T-helper 1 cell treated with Interleukin-12 subunit alpha and Interleukin-12 subunit beta and Interleukin-4 antibody, amounts not matched to agents 30 μg/mL and 1 μg/mL, for 36 hours (primary cell): ENCODE measurements around the gene VASN.

ENCODE experiments used
- H3K27ac Mint-ChIP-seq: one replicate; pipeline ENCODE4 v1.8.0; 2021; ENCODE audit warnings: mild to moderate bottlenecking, mixed read lengths
- H3K27me3 Mint-ChIP-seq: one replicate; pipeline ENCODE4 v1.8.0; 2021; ENCODE audit warnings: low read depth, mixed read lengths
- H3K36me3 Mint-ChIP-seq: one replicate; pipeline ENCODE4 v1.8.0; 2021; ENCODE audit warnings: low read depth, mixed read lengths
- H3K4me1 Mint-ChIP-seq: one replicate; pipeline ENCODE4 v1.8.0; 2021; ENCODE audit warnings: low read depth, mixed read lengths
- H3K4me3 Mint-ChIP-seq: one replicate; pipeline ENCODE4 v1.8.0; 2021; ENCODE audit warnings: mild to moderate bottlenecking, moderate library complexity, mixed read lengths
- H3K9me3 Mint-ChIP-seq: one replicate; pipeline ENCODE4 v1.8.0; 2021; ENCODE audit warnings: mixed read lengths

Gene VASN

DNA sequence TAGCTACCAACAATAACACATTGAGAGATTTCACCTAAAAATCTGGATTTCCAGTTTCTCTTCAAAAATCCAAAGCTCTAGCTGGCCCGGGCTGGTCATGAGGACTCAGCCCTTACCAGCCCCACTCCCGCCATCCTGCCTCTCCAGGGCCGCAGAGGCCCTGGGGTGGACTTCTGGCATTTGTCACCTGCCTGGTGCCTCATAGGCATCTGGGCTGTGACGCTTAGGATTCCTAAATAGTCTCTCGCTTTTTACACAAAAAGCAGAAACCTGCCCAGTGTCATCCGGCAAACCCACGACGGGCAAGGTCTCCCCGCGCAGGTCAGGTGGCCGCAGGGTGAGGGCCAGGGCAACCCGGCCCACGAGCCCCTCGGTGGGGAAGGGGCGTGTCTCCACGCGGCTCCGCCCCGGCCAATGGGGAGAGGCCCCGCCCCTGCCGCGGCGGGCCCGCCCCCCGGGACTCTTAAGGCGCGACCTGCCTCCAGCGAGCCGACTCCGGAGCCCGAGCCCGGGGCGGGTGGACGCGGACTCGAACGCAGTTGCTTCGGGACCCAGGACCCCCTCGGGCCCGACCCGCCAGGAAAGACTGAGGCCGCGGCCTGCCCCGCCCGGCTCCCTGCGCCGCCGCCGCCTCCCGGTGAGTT lies at the start of gene VASN:
Gene VASN (plus strand): TSS at position 492 of the 644 bp plus-strand sequence. CDS start 9,030 bp downstream, outside the sequence.
- Mint-ChIP-seq H3K4me3 (peak within 1 kb of the TSS; percentile 34), H3K9me3 (no peaks in the 10 kb centered on the region), H3K36me3 (no peaks in the 10 kb centered on the region), H3K4me1 (peaks cover 4% of the 10 kb centered on the region), H3K27me3 (no peaks in the 10 kb centered on the region), H3K27ac (no peak within 1 kb of the TSS)

DNA sequence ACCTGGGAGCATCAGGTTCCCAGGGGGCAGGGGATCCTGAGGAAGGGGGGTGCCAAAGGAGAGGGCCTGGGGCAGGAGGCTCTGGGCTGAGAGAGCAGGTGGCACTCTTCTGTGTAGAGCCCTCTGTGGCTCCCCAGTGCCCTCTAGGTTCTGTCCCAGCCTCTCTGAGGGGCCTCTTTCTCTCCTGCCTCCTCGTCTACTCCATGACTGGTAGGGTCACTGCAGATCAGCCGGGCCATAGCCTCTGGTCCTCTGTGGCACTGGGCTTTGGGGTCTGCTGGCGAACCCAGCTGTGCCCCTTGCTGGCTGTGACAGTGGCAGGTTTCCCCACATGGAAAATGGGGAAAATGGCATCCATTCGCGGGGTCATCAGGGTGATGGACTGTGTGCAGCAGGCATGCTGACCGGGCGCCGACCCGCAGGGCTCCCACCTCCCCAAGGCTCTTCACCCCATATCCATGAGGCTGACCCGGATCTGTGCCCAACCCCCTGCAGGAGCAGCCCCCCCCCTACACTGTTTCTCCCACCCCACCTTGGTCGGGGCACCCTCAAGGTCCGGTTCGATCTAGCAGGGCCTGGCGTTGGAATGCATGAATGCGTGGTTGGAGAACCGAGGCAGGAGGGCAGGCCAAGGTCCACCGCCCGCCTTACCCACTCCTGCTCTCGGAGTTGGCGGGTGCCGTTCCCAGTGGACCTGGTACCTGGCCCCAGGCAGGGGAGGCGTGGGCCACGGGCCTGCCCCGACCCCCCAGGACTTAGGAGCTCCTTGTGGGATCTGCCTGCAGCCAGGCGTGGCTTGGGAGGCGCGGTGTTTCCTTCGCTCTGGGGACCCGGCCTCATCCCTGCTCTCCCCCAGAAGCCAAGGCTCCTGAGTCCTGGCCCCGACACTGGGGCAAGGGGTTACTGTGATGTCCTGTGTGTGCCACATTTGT lies 49.3 kb upstream of the VASN start:
- H3K4me1 Mint-ChIP-seq, result peaks cover 6% of the 10 kb centered on the region
- no peaks in the 10 kb centered on the region for H3K9me3 Mint-ChIP-seq
- H3K4me3 Mint-ChIP-seq, result no peak overlapping the region
- H3K27me3 Mint-ChIP-seq, result peaks cover 9% of the 10 kb centered on the region
- no peak overlapping the region for H3K27ac Mint-ChIP-seq
- H3K36me3 Mint-ChIP-seq, result no peaks in the 10 kb centered on the region

DNA sequence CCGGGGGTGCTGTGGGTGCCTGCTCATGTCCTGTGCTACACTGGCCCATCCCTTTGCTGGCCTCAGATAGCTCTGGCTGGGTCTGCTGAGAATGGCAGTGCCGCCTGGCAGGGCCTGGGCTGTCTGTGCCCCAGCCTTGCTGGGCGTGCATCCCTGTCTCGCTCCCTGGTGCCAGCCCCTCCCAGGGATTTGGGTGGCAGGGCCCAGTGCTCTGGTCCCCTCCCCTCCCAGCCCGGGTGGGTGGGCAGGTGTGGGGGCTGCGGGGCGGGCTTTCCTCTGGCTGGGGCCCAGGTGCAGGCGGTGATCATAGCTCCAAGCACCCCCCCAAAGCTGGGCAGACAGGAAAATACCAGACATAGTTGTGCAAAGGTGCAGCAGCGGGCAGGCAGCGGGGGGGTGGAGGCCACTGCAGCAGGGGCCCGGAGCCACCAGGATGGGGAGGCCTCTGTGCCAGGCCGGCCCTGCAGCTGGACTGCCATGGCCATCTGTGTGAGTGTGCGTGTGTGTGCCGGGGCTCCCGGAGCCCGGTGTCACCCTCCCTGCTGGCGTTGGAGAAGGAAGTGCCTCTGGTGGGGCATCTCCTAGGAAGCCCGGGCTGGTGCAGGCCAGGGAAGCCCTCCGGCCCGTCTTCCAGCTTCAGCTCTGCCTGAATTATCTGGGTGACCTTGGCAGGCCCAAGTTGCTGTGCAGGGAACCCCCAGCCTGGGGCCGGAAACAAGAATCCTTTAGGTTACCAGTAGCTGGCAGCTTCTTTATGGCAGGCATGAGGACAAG lies 48.4 kb upstream of the VASN start:
- peaks cover 13% of the 10 kb centered on the region for H3K27me3 Mint-ChIP-seq
- no peak overlapping the region for H3K4me3 Mint-ChIP-seq
- no peak overlapping the region for H3K27ac Mint-ChIP-seq
- no peaks in the 10 kb centered on the region for H3K36me3 Mint-ChIP-seq
- no peaks in the 10 kb centered on the region for H3K9me3 Mint-ChIP-seq
- H3K4me1 Mint-ChIP-seq, result peaks cover 6% of the 10 kb centered on the region

DNA sequence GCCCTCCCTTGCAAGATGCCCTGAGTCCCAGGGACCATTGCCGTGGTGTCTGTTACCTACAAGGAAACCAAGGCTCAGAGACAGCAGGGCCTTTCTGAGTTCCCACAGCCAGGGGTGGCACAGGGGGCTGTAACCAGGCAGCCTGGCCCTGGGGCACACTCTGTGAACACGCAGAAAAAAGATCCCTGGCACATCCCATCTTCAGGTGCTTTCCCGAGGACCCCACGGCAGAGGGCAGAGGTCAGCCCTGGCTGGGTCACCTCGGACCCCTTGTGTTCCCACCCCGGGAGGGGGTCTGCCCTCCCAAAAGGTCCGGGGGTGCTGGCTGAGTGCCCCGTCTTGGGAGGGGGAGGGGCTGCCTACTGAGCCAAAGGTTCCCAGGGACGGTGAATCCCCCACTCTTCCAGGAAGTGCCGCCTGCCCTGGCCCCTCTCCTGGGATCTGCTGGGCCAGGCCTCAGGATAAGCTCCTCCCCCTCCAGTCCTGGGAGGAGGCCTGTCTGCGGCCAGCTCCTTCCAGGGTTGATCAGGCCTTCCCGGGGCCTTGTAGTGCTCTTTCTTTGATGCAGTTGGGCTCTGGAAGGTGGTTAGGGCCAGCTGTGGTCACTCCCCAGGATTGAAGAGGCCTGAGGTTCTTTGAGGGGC lies 47.7 kb upstream of the VASN start:
- H3K4me3 Mint-ChIP-seq, result no peak overlapping the region
- H3K27ac Mint-ChIP-seq, result no peak overlapping the region
- H3K36me3 Mint-ChIP-seq, result no peaks in the 10 kb centered on the region
- H3K4me1 Mint-ChIP-seq, result peaks cover 6% of the 10 kb centered on the region
- H3K27me3 Mint-ChIP-seq, result peaks cover 15% of the 10 kb centered on the region
- no peaks in the 10 kb centered on the region for H3K9me3 Mint-ChIP-seq

DNA sequence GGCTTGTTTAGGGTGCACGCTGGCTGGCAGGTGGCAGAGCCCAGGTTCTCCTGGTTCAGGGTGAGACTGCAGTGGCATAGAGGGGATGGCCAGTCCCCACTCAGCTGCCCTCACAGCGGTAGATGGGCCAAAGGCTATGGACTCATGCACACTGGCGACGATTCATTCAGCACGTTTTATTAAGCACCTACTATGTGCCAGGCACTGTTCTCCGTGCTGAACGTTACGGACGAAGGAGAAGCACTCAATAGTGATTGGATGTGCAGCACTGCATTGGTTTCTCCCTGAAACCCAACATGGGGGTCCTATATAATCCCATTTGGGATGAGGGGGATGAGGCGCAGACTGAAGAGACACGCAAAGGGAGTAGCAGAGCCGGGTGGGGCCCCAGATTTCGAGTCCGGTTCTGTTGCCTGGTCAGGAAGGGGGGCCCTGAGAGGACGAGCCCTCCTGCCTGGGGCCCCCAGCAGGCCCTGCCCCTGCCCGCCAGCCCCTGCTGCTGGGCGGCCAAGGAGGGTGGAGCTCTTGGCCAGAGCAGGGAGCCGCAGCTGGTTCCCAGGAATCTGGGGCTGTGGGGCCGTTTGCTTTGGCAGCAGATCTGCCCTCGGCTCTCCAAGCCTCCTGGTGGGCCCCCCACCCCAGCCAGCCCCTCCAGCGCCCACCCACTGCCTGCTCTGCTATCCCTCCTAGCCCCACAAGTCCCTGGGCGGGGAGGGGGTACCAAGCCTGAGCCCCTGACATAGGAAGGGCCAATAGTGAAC lies 47.0 kb upstream of the VASN start:
- no peak overlapping the region for H3K27ac Mint-ChIP-seq
- H3K27me3 Mint-ChIP-seq, result peaks cover 15% of the 10 kb centered on the region
- no peaks in the 10 kb centered on the region for H3K9me3 Mint-ChIP-seq
- H3K4me3 Mint-ChIP-seq, result no peak overlapping the region
- H3K36me3 Mint-ChIP-seq, result no peaks in the 10 kb centered on the region
- H3K4me1 Mint-ChIP-seq, result no peaks in the 10 kb centered on the region

DNA sequence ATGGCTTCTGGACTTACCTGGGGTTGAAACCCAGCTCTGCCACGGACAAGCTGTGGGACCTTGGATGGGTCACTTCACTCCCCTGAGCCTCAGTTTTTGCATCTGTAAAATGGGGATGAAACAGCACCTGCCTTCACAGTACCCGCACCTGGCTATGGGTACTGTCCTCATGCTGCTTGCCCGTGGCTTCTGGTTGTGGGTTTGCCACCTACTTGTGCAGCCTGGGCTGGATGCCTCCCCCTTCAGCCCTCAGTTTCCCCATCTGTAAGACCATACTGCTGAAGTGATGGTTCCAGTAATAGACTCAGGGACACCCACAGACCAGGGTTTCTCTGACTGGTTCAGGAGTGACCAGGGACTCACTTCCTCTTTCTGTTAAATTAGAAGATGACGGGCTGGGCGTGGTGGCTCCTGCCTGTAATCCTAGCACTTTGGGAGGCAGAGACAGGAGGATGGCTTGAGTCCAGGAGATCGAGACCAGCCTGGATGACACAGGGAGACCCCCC lies 46.3 kb upstream of the VASN start:
- H3K4me3 Mint-ChIP-seq, result no peak overlapping the region
- no peak overlapping the region for H3K27ac Mint-ChIP-seq
- H3K36me3 Mint-ChIP-seq, result no peaks in the 10 kb centered on the region
- no peaks in the 10 kb centered on the region for H3K9me3 Mint-ChIP-seq
- no peaks in the 10 kb centered on the region for H3K4me1 Mint-ChIP-seq
- H3K27me3 Mint-ChIP-seq, result peaks cover 15% of the 10 kb centered on the region

DNA sequence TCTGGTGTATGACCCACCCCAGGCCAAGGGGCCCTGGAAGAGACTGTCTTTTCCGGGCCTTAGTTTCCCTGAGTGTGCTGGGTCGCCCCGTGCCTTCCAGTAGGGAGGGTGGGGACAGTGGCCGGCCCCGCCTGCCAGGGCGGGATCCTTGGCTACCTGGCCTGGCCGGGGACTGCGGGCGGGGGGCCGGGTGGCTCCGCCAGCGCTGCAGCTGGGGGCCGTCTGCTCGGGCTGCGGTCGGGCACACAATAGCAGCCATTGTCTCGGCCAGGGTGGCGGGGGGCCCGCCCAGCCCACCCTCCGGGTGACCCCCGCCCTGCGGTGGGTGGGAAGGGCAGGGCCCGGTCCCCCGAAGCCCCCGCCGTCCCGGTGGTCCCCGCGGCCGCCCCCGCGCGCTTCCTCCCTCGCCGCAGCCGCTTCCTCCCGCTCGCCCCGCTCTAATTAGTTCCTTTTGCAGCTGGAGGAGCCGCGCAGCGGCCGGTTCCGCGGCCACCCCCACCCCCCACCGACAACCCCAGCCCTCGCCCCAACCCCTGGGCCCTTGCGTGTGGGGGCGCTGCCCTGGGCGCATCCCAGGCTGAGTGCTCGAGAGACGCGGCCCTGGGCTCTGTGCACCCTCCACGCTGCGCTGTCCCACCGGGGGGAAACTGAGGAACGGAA lies 44.1 kb upstream of the VASN start:
- Mint-ChIP-seq H3K27ac (no peak overlapping the region), H3K4me3 (no peak overlapping the region), H3K36me3 (no peaks in the 10 kb centered on the region), H3K4me1 (no peaks in the 10 kb centered on the region), H3K27me3 (peaks cover 15% of the 10 kb centered on the region), H3K9me3 (no peaks in the 10 kb centered on the region)

DNA sequence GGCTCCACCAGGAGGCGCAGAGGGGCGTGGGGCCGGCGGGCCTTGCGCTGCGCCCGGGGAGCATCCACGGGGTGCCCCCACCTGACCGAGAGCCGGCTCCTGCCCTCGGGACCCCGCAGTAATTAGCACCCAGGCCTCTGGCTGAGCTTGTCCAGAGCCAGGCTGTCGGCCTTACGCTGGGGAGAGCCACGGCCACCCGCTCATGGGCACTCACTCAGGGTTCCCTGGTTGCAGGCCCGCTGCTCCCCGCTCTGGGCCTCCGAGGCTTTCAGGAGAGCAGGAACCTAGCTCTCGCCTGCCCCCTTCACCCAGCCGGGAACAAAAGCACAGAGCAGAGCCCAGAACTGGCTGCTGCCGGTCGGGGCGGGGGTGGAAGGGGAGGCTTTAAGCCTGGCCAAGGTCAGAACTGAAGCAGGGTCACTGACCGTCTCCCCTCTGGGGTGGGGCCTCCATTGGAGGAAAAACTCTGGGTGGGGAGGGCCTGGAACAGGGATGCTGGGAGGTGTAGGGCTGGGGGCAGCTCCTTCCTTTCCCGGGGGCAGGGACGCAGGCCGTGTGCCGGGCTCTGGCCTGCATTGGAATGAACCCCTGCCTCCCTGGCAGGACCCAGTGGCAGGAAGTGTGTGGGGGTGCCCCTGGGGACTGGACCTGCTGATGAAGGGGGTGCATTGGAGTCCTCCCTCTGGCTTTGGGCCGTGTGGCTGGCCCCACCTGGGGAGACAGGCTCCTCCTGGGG lies 43.4 kb upstream of the VASN start:
- H3K9me3 Mint-ChIP-seq, result no peaks in the 10 kb centered on the region
- no peaks in the 10 kb centered on the region for H3K4me1 Mint-ChIP-seq
- H3K27ac Mint-ChIP-seq, result no peak overlapping the region
- H3K36me3 Mint-ChIP-seq, result no peaks in the 10 kb centered on the region
- H3K4me3 Mint-ChIP-seq, result no peak overlapping the region
- H3K27me3 Mint-ChIP-seq, result peaks cover 15% of the 10 kb centered on the region

DNA sequence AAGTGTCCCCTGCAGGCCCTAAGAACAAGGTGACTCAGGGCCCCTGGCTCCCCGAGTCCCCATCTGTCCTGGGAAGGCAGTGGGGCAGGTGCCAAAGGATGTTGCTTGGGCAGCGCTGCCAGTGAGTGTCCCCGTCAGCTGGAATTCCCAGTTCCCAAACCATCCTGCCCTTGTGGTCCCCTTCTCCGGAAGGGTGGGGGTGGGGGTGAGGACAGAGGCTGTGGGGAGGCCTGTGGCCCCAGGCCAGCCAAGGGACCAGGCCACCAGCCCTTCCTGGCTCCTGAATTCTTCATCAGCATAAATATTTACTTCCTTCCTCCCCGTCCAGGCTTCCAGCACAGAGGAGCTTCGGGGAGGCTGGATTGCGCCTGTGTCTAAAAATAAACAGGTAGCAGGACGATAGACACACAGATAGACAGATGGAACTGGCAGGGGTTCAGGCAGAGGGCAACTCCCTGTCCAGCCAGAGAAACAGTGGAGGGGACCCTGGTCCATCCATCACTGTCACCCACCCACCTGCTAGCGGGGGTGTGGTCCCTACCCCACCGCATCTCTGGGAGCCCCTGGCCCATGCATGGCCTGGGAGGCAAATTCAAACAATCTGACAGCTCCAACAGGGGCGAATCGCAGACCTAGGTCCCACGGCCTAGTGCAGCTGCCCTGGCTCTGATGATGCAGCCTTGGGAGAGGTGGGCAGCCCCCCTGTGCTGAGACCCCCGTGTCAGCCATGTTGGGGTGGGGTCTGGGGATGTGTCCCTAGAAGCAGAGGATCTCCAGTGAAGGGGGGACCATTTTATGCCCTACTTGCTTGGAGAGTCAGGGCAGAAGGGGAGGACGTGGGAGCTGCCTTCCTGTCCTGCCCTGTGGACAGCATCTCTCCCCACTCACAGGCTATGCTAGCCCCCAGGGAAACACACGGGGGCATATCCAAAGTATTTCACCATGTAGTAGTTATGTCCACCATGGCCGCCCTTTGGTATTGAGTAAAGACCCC lies 42.6 kb upstream of the VASN start:
- Mint-ChIP-seq H3K27me3 (peaks cover 15% of the 10 kb centered on the region), H3K4me1 (no peaks in the 10 kb centered on the region), H3K27ac (no peak overlapping the region), H3K36me3 (no peaks in the 10 kb centered on the region), H3K9me3 (no peaks in the 10 kb centered on the region), H3K4me3 (no peak overlapping the region)

DNA sequence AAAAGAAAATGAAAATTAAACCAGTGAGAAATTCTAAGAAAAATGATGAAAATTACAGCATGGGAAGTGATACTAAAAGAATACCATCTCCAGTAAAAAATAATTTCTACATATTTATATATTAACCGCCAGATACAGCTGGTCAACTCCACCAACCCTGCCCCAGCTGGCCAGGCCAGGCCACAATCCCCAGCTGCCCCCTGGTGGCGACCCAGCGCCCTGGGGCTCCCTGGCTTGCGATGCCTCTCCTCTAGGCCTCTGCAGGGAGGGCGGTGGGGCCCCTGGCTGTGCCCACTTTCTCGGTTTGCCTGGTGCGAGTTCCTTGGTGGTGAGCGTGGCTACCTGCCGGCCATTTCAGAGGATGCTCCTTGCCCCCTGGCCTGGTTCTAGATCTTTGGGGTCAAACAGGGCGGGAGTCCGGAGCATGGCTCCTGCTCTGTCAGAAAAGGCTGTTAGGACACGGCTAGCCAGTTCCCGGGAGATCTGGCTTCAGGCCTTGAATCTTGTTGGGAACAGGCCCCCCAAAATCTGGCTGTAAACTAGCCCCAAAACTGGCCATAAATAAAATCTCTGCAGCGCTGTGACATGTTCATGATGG lies 41.3 kb upstream of the VASN start:
- H3K27me3 Mint-ChIP-seq, result peaks cover 15% of the 10 kb centered on the region

DNA sequence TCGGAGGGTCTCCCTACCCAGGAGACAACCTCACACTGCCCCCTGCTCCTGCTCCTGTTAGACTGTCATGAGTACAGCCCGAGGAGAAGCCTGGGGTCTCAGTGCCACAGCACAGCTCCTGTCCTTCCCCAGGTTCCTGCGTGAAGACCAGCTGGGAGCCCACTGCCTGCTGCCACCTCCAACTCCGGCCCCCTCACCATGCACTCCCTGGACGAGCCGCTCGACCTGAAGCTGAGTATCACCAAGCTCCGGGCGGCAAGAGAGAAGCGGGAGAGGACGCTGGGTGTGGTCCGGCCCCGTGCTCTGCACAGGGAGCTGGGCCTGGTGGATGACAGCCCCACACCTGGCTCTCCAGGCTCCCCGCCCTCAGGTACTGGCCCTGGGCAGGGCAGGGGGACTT lies 39.6 kb upstream of the VASN start:
- no peaks in the 10 kb centered on the region for H3K36me3 Mint-ChIP-seq
- no peak overlapping the region for H3K4me3 Mint-ChIP-seq
- no peaks in the 10 kb centered on the region for H3K4me1 Mint-ChIP-seq
- H3K9me3 Mint-ChIP-seq, result no peaks in the 10 kb centered on the region
- H3K27ac Mint-ChIP-seq, result no peak overlapping the region
- H3K27me3 Mint-ChIP-seq, result peaks cover 6% of the 10 kb centered on the region

More for the DNA sequence above, 41.3 kb upstream of the VASN start:
- Mint-ChIP-seq H3K4me1 (no peaks in the 10 kb centered on the region), H3K9me3 (no peaks in the 10 kb centered on the region), H3K4me3 (no peak overlapping the region), H3K27ac (no peak overlapping the region), H3K36me3 (no peaks in the 10 kb centered on the region)
